Measurements from ENCODE around the gene MEF2D.
A peak's percentile ranks its signal among the peaks of the same experiment; 100 is the strongest.

MEF2D gene

DNA sequence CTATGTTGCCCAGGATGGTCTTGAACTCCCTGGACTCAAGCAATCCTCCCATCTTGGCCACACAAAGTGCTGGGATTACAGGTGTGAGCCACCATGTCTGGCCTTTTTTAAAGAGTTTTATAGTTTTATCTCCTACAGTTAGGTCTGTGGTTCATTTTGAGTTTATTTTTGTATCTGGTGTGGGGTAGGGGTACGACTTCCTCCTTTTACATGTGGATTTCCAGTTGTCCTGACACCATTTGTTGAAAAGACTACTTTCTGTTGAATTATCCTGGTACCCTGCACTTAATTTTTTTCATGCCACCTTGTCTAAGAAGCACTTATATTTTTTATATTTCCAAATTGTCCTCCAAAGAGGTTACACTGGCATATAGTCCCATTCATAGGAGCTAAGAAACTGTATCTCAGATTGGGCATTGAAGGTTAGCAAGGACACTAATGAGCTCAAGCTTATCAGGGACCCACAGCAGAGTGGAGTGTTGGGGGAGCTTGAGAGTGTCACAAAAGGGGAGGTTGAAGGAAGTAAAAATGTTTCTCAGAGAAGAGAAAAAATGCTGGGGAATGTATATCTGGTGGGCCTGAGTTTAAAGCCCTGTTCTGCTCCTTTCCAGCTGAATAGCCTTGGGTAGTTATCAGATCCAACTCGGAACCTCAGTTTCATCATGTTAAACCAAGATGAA is 23.4 kb upstream of the MEF2D start:
- no peak for DNase-seq

DNA sequence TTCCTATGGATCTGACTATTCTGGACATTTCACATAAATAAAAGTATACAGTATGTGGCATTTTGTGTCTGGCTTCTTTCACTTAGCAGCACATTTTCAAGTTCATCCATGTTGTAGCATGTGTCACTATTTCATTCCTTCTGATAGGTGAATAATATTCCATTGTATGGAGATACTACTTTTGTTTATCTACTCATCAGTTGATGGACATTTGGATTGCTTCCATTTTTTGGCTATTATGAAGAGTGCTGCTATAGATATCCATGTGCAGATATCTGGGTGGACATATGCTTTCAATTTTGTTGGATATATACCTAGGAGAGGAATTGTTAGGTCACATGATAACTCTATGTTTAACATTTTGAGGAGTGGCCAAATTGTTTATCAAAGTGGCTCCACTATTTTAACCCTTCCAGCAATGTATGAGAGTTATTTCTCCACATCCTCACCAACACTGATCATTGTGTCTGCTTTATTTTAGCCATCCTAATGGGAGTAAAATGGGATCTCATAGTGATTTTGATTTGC is 21.9 kb upstream of the MEF2D start:
- no peak for DNase-seq

GRCh38 chr1:156517748-156518147 is 17.2 kb upstream of the MEF2D start:
- no peak for DNase-seq

DNA sequence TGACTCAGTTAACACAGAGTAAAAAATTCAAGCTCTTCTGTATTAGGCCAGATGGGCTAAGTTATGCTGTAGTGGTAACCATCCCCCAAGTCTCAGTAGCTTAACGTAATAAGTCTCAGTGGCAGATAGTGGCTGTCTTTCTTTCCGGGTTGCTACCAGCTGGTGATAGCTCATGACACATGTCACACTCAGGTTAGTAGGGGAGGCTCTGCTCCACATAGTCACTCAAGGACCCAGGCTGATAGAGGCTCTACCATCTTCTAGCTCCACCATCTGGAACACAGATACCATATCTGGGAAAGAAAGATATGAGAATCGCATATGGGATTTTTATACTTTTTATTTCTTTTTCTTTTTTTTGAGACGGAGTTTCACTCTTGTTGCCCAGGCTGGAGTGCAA is 16.2 kb upstream of the MEF2D start:
- no peak for DNase-seq

DNA sequence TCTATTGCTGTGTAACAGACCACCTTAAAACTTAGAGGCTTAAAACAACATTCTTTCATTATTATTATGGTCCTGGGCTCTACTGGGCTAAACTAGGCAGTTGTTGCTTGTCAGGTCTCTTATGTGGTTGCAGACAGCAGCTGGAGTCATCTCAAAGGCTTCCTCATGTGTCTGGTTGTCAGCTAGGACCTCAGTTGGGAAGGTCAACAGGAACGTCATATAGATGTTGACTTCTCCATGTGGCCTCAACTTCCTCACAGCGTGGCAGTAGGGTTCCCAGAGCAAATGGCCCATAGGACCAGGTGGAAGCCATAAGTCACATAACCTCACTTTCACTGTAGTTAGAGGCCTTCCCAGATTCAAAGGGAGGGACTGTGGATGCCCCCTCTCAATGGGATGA is 15.4 kb upstream of the MEF2D start:
- no peak for DNase-seq

DNA sequence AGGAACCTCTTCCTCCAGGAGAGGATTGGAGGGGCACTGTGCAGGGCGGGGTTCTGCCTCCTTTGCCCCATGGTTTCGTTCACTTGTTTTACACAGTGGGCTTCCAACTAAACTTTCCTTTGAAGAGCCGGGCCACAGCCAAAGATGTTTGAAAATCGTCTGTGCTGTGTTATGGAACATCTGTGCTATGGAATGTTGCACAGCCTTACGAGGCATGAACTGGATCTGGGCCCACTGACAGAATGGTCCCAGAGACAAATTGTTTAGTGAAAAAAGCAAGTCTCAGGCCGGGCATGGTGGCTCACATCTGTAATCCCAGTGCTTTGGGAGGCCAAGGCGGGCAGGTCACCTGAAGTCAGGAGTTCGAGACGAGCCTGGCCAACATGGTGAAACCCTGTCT is 12.6 kb upstream of the MEF2D start:
- no peak for DNase-seq

DNA sequence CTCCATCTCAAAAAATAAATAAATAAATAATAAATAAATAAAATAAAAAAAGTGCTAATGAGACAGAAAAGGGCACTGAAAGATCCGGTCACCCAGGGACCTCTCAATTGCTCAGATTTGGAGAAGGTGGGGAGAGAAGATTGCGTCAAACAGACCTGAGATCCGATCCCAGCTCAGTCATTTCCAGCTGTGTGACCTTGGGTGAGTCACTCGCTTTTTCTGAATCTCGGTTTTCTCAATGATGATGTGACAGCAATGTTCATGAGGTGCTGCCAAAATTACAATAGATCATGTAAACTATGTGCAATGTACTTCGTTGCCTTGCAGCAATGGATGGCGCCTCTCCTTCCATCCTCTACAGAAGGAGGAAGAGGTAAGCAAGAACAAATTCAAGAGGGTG is 11.1 kb upstream of the MEF2D start:
- no peak for DNase-seq

- DNase-seq: no peak
These were observed 10.1 kb upstream of the MEF2D start for GRCh38 chr1:156510709-156511108.

- DNase-seq: no peak
These were observed 9.0 kb upstream of the MEF2D start for GRCh38 chr1:156509424-156510034.

- no peak for DNase-seq
These were observed 8.3 kb upstream of the MEF2D start for GRCh38 chr1:156508955-156509234.

- no peak for DNase-seq
These were observed 7.8 kb upstream of the MEF2D start for GRCh38 chr1:156508205-156508954.

- DNase-seq: no peak
These were observed 5.9 kb upstream of the MEF2D start for GRCh38 chr1:156506450-156506849.

DNA sequence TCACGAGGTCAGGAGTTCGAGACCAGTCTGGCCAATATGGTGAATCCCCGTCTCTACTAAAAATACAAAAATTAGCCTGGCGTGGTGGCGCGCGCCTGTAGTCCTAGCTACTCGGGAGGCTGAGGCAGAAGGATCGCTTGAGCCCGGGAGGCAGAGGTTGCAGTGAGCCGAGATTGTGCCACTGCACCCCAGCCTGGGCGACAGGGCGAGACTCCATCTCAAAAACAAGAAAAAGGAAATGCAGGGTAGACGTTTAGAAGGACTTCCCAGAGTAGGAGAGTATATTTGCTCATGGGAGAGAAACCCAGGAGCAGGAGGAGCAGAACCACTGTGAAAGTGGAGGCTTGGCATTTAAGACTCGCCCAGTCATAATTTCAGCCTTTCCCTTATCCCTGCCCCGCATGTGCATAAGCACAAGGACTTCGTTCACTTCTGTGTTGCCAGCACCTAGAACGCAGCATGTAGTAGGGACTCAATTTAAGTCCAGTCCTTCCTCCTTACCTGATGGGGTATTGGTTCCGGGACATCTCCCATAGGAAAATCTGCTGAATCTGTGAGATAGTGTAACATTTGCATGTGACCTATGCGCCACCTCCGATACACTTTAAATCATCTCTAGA is 5.2 kb upstream of the MEF2D start:
- no peak for DNase-seq

DNA sequence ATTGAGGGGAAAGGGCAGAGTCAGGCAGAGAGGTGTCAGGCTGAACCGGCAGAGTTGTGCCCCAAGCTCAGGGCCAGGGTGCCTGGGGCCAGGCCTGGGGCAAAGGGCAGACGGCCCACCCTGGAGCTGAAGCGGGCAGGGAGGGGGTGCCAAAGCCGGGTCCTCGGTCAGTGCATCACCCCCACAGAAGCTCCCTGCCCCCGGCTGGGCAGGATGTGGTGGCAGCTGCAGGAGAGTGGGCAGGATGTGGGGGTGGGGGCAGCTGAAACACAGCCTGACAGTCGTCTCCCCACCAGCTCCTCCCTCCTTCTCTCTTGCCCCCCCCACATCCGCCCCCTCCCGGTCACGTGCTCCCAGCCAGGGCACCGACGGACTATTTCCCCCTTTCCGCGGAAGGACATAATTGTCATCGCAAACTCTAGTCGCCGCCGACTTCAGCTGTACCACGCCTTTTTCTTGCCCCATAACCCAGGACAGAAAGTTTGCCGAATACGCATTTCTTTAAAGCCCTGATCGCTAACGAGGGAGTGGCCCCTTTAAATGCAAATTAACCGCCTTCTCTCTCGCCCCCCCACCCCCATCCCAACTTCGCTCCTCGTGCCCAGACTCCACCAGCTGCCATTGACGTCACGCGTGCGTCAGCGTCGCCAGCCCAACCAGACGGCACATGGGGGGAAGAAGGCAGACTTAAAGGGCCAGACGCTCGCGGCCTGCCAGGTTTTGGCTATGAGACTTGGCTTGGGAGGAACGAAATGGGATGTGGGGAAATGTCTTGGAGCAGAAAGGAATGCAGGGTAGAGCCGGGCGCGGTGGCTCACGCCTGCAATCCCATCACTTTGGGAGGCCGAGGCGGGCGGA is 4.5 kb upstream of the MEF2D start:
- peak; percentile 92 to 94 (median 94) for DNase-seq

GRCh38 chr1:156504438-156504813 is 3.9 kb upstream of the MEF2D start:
- no peak for DNase-seq

DNA sequence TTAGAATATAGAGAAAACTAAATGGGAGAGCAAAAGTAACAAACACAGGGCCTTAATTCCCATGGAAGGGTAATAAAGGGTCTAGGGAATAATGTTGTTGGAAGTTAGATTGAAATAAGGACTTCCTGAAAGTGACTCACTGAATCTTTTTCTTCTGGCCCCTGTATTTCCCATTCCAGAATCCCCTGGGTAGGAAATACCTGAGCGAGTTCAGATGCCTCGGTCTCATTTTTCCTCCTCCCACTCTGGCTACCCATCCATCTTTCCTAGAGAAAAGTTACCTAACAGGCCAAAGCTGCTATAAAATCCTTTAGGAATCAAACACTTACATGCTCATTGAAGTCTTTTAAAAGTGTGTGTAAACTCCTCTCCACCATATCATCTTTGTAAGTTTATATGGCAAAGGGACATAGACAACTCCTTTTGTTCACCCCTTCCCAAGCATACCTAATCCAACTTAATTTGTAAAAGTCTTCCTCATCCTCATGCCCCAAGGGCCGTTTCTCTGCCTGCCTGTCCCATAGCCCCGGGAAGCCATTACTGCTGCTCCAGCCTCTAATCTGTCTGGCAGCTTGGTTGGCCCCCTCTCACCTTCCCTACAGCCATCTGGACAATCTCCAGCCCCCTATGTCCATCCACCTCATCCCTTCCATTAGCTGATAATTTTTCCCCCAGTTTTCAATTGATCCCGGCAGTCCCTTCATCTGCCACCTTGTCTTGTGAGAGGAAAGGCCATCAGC is 3.3 kb upstream of the MEF2D start:
- DNase-seq: no peak

GRCh38 chr1:156502894-156503697 is 2.5 kb upstream of the MEF2D start:
- no peak for DNase-seq

DNA sequence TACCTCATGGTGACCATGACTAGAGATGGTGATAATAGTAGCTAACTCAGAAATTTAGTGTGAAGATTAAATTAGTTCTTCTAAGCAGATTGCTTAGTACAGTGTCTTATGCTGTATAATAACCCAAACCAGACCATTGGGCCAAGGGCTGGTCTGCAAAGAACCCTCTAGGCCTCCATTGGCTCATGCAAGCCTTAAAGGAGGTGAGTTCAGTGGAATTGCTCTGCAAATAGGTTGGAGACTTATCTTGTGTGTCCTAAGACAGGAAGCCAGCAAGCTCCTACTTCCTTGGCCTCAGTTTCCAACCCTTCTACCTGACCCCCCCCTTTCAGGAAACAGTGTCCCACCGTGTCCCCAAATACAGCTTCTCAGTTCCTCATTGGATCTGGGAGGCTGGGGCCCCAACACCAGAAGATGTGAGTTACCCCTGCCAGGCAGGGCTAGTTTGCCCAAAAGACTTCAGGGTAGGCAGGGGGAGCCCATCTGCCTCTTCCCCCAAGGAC is 1.9 kb upstream of the MEF2D start:
- no peak for DNase-seq

GRCh38 chr1:156500793-156501506 is 375 bp upstream of the MEF2D start:
- DNase-seq: peak; percentile 87 to 88 (median 88)

DNA sequence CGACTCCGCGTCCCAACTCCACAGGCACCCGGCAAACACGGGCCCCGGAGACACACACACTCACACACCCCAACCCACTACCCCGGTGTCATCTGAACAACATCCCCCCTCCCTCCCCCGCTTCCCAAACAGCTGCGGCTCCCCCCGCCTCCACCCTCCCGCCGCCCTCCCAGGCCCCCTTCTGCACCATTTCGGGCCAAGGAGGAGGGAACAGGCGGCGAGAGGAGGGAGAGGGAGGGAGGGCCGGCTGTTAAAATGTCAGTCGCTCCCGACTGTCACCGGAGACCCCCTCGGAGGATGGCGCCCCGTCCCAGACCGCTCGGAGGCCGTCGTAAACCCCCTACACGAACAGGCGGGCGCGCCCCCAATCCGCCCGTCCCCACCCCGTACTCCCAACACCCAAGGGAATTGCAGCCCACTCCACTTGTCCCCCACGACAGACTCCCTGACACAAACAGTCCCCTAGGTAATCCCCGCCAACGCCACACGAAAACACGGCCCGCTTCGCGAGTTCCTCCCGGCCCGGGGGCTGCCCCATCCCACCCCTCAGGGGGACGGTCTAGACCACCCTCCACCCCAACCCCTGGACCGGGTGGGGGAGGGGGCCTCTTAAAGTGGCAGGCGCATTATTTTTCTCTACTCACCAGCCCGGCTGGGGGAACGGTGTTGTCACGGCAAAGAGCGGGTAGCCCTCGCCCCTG is 583 bp downstream of the MEF2D start:
- peak in 1 of 4 experiments; percentile 26 for DNase-seq
